Subcutaneous abdominal adipose tissue (tissue), 5 donors: ENCODE measurements around the gene SESN1.
A peak's percentile ranks its signal among the peaks of the same experiment; 100 is the strongest.

Experiments used
- H3K27ac ChIP-seq: one replicate; pipeline ENCODE4 v1.7.0; 2013; ENCODE audit warnings: low read depth, mild to moderate bottlenecking, inconsistent platforms, low read length, moderate library complexity
- H3K27me3 ChIP-seq, 5 donors: one replicate each; pipeline ENCODE4 v1.7.0; 2013; ENCODE audit warnings: low read length in 5 of 5, inconsistent platforms in 1 of 5; ENCODE audit not compliant: control insufficient read depth in 5 of 5, insufficient read depth in 4 of 5
- H3K36me3 ChIP-seq, 5 donors: one replicate each; pipeline ENCODE4 v1.7.0; 2013; ENCODE audit warnings: low read length in 5 of 5; ENCODE audit not compliant: control insufficient read depth in 5 of 5, insufficient read depth in 5 of 5
- H3K4me1 ChIP-seq, 5 donors: one replicate each; pipeline ENCODE4 v1.7.0; 2013; ENCODE audit warnings: low read length in 5 of 5, mild to moderate bottlenecking in 3 of 5, moderate library complexity in 1 of 5; ENCODE audit not compliant: control insufficient read depth in 5 of 5, insufficient read depth in 5 of 5
- H3K4me3 ChIP-seq, 5 donors: one replicate each; pipeline ENCODE4 v1.7.0; 2013; ENCODE audit warnings: low read length in 5 of 5, low read depth in 1 of 5
- H3K9ac ChIP-seq, 5 donors: one replicate each; pipeline ENCODE4 v1.7.0; 2013; ENCODE audit warnings: low read length in 5 of 5, mild to moderate bottlenecking in 4 of 5, moderate library complexity in 3 of 5
- H3K9me3 ChIP-seq, 5 donors: one replicate each; pipeline ENCODE4 v1.7.0; 2013; ENCODE audit warnings: low read length in 5 of 5; ENCODE audit not compliant: control insufficient read depth in 5 of 5
- donor health status: healthy.
- donor health status: healthy.
- donor health status: healthy.
- donor health status: healthy.
- donor health status: healthy.

The SESN1 gene

DNA sequence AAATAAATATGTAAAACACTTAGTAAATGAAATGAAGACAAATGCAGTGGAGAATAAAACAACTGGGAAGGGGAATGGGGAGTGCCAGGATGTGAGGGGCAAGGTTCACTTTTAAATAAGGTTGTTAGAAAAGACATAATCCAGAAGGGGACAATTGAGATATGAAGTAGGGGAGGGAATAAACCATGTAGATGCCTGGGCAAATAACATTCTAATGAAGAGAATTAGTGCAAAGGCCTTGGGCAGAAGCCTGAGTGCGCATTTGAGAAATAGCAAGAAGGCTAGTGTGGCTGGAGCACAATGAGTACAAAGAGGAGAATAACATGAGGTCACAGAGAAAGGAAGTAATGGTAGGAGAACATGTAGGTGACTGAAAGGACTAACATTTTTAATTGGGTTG, 3.0 kb upstream of the SESN1 start:
- peaks cover 0 to 29% (median 19%) of the 10 kb centered on the region in 5 donors for H3K4me1 ChIP-seq
- H3K9me3 ChIP-seq, result no peaks in the 10 kb centered on the region
- peak overlapping the region in 1 of 5 donors; percentile 11 for H3K9ac ChIP-seq
- no peak overlapping the region for H3K27ac ChIP-seq
- no peak overlapping the region for H3K4me3 ChIP-seq
- H3K36me3 ChIP-seq, result peaks cover 0 to 7% (median 0%) of the 10 kb centered on the region in 5 donors
- no peaks in the 10 kb centered on the region for H3K27me3 ChIP-seq

DNA sequence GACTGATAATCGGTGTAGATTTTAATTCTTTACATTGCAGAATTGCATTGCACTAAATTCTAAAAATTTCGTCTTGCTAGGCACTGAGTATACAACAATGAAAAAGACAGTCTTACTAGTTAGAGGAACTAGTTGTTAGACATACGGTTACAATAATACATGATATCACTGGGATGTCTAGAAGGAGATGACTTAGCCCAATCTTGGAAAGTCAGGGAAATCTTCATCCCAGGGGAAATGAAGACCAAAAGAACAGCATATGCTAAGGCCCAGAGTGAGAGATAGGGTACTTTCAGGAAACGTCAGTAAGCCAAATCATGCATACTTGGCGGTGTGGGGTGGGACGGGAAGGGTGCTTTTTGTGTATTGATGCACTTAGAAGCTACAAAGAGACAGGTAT, 1.6 kb upstream of the SESN1 start:
- Histone ChIP-seq H3K27ac (peak overlapping the region; percentile 98), H3K27me3 (no peaks in the 10 kb centered on the region), H3K9me3 (no peaks in the 10 kb centered on the region), H3K36me3 (peaks cover 0 to 4% (median 0%) of the 10 kb centered on the region in 5 donors), H3K9ac (peak overlapping the region in 1 of 5 donors; percentile 88), H3K4me1 (peaks cover 4 to 44% (median 34%) of the 10 kb centered on the region in 5 donors), H3K4me3 (peak overlapping the region in 4 of 5 donors; percentile 88 to 94 (median 90))

DNA sequence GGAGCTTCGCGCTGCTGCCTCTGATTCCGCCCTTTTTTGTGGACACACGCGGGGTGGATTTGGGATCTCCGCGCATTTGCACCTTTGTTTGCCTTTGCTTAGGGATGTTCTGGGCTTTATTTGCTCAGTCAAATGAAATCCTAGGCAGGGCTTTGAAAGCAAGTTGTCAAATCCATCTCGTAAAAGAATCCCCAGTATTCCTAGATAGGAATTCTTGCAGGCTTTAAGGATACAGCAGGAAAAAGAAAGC, 1.1 kb upstream of the SESN1 start:
- Histone ChIP-seq H3K9ac (peak overlapping the region; percentile 88 to 99 (median 92)), H3K36me3 (peaks cover 0 to 2% (median 0%) of the 10 kb centered on the region in 5 donors), H3K27ac (peak overlapping the region; percentile 98), H3K27me3 (no peaks in the 10 kb centered on the region), H3K4me1 (peaks cover 5 to 46% (median 37%) of the 10 kb centered on the region in 5 donors), H3K9me3 (no peaks in the 10 kb centered on the region), H3K4me3 (peak overlapping the region; percentile 88 to 96 (median 90))

DNA sequence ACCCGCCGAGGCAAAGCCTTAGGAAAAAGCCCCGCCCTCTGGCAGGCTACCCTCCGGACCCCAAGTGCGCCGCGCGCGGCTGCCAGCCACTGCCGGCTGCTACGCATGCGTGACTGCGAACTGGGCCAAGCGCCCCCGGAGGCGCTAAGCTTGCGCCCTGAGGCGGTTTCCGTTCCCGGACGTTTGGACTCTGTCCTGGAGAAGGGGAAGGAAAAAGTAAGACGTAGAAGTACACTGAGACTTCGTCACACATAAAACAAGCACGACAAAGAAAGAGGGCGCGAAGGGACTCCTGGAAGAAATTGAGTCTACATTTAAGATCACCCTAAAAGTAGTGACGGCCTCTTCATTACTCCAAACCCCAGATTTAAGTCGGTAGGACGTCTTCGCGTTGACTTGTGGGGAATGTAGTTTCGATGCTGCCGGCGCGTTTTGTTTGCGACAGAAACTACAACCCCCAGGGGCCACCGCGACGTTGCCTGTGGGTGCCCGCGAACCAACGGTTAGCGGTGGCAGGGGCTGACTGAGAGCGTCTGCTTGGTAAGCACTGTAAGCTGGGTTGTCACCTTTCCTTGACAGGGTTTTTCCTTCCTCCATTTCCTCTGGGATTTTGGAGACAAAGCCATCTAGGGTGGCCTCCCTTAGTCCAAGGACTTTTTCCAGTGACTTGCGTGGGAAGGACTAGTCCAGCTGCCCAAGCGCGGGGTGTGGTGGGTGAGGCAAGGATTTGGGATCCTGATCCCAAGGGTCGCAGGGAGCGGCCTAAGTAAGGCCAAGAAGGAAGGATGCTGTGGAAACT, 589 bp upstream of the SESN1 start, which contains the start of gene CEP57L1:
Gene CEP57L1 (plus strand): TSS at position 472 of the 799 bp plus-strand sequence. CDS start 49,715 bp downstream, outside the sequence.
- Histone ChIP-seq H3K27me3 (no peaks in the 10 kb centered on the region), H3K27ac (peak within 1 kb of the TSS; percentile 98), H3K9me3 (no peaks in the 10 kb centered on the region), H3K4me1 (peaks cover 5 to 52% (median 41%) of the 10 kb centered on the region in 5 donors), H3K4me3 (peak within 1 kb of the TSS; percentile 90 to 97 (median 94)), H3K36me3 (peaks cover 0 to 2% (median 0%) of the 10 kb centered on the region in 5 donors), H3K9ac (peak within 1 kb of the TSS; percentile 88 to 99 (median 92))

DNA sequence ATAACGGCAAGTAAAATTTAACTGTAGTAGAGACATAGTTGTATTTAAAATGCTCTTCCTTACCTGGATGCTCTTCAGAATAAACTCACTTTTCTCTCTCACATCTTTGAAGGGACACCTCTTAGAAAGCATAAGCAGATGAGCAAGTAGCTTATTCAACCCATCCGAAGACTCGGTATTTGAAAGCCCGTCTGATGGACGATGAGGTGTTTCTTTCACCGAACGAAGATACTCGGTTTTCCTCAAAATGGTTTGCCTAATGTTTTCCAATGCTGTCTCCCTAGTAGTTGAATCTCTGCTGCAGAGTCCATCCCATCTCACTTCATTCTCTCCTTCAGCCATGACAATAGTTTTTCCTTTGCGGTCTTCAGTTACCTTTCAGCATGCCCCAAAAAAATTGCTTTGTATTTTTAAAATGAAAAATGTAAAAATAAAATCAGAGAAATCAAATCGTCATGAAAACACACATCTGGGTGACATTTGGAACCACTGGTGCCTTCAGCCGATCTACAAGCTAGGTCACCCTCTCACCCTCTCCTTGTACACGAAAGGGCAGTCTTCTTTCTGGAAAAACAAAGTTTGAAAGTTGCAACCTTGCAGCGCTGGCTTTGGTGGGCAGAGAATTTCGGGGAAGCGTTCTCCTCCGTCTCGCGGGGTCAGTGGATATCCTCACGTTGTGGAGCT, 772 bp downstream of the SESN1 start:
- Histone ChIP-seq H3K9ac (peak overlapping the region; percentile 60 to 99 (median 88)), H3K4me1 (peaks cover 6 to 64% (median 49%) of the 10 kb centered on the region in 5 donors)

DNA sequence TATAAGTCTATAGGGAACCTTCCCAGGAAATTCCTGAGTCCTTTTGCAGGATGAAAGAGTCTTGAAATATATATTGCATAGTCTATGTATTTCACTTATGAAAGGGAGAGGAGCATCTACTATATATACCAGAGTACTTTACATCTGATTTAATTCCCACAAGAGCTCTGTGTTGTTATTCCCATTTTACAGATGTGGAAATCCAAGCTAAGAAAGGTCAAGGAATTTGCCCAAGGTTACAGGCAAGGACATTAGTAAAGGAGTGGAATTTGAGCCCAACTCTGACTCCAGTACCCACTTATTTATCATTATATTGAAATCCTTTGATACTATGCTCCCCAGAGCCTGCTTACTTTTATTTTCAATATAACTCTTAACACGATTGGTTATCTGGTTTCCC, 2.6 kb downstream of the SESN1 start:
- Histone ChIP-seq H3K4me3 (peak overlapping the region; percentile 90 to 97 (median 94)), H3K4me1 (peaks cover 6 to 68% (median 53%) of the 10 kb centered on the region in 5 donors), H3K27ac (no peak overlapping the region), H3K9me3 (no peaks in the 10 kb centered on the region), H3K9ac (peak overlapping the region in 4 of 5 donors; percentile 21 to 99 (median 82)), H3K27me3 (no peaks in the 10 kb centered on the region), H3K36me3 (peaks cover 0 to 2% (median 0%) of the 10 kb centered on the region in 5 donors)

More for the DNA sequence above, 772 bp downstream of the SESN1 start:
- H3K36me3 ChIP-seq, result peaks cover 0 to 2% (median 0%) of the 10 kb centered on the region in 5 donors
- peak overlapping the region; percentile 90 to 97 (median 94) for H3K4me3 ChIP-seq
- no peaks in the 10 kb centered on the region for H3K9me3 ChIP-seq
- H3K27ac ChIP-seq, result peak overlapping the region; percentile 98
- H3K27me3 ChIP-seq, result no peaks in the 10 kb centered on the region

DNA sequence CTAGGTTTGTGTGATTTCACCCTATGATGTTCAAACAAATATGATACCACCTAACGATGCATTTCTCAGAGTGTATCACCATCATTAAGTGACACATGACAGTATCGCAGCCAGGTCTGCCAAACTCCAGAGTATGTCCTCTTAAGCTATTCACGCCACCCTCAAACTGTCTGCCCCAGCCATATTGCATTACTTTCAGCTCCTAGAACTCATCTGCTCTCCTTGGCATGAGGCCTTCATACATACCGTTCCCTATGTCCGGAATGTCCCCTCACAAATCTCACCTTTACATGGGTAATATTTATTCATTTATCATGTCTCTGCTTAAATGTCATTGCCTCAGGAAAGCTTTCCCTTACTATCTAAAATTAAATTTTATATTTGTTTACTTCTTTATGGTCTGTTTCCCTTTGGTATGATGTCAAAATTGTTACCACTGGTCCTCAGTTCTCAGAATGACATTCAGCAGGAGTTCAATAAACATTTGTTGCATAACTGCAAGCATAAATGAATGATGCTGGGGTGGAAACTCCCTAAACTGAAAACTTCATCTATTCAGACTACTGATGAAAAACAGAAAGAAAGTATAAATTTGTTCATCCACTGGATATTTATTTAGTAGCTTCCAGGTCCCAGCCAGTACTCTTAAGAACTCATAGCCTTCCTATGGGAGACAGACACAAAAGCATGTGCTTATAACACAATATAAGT, 3.2 kb downstream of the SESN1 start:
- Histone ChIP-seq H3K9me3 (no peaks in the 10 kb centered on the region), H3K4me3 (peak overlapping the region; percentile 90 to 97 (median 94)), H3K4me1 (peaks cover 6 to 67% (median 51%) of the 10 kb centered on the region in 5 donors), H3K9ac (no peak overlapping the region), H3K27ac (no peak overlapping the region), H3K27me3 (no peaks in the 10 kb centered on the region), H3K36me3 (peaks cover 0 to 2% (median 0%) of the 10 kb centered on the region in 5 donors)

DNA sequence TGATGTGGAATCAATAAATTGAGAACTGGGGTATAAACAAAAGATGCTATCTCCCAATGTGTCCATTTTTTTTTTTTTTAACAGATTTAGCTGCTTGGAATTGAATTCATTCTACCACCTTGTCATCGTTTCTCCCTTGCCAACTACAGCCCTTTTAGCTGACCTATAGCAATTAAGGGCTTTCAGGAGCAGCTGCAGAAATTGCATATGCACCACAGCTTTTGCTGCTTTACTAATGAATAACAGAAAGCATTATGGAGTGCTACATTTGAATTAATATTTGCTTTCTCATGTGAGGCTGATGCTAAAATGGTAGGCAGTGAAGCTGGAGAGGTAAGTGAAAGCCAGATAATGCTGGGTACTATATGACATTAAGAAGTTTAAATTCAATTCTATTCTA, 5.7 kb downstream of the SESN1 start:
- H3K27me3 ChIP-seq, result no peaks in the 10 kb centered on the region
- no peaks in the 10 kb centered on the region for H3K9me3 ChIP-seq
- H3K36me3 ChIP-seq, result peaks cover 0 to 5% (median 2%) of the 10 kb centered on the region in 5 donors
- H3K4me3 ChIP-seq, result no peak overlapping the region
- H3K9ac ChIP-seq, result no peak overlapping the region
- peaks cover 6 to 56% (median 41%) of the 10 kb centered on the region in 5 donors for H3K4me1 ChIP-seq
- no peak overlapping the region for H3K27ac ChIP-seq

DNA sequence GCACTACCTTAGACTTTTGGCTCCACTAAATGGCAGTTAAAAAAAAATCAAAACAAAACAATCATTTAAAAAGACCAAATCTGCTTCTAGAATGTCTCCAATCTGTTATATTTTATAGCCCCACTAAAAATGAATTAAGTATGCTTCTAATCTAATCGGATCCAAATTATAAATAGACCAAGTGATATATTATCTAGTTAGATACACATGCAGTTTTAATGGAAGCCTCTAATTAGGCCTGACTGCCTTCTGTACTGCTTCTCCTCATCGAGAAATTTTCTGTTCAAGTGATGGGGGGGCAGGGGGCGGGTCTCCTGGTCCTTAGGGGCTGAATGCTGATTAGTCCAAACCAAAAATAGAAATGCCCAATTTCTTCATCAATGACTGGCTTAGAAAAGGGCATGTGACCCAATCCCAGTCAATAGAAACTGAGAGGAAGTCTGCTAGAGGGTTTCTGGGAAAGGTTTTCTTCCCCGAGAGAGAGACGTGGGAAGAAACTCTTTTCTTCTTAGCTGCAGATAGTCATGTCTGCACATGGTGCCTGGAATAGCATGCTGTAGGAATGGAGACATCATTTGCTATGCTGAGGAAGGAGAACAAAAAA, 6.9 kb downstream of the SESN1 start:
- H3K4me1 ChIP-seq, result peaks cover 6 to 48% (median 30%) of the 10 kb centered on the region in 5 donors
- no peaks in the 10 kb centered on the region for H3K9me3 ChIP-seq
- no peak overlapping the region for H3K27ac ChIP-seq
- peaks cover 0 to 5% (median 2%) of the 10 kb centered on the region in 5 donors for H3K36me3 ChIP-seq
- no peak overlapping the region for H3K9ac ChIP-seq
- no peaks in the 10 kb centered on the region for H3K27me3 ChIP-seq
- H3K4me3 ChIP-seq, result no peak overlapping the region
